GM12872 (cell line): Measurements from ENCODE around the gene MAP2K1.

ENCODE experiments used
- TF ChIP-seq, protein P1 (sequence below): IDR thresholded peaks from 3 replicates; pipeline ENCODE4 v1.5.1; 2011; ENCODE audit warnings: low read depth, mild to moderate bottlenecking, low read length, moderate library complexity; ENCODE audit not compliant: insufficient read depth

MAP2K1 gene

DNA sequence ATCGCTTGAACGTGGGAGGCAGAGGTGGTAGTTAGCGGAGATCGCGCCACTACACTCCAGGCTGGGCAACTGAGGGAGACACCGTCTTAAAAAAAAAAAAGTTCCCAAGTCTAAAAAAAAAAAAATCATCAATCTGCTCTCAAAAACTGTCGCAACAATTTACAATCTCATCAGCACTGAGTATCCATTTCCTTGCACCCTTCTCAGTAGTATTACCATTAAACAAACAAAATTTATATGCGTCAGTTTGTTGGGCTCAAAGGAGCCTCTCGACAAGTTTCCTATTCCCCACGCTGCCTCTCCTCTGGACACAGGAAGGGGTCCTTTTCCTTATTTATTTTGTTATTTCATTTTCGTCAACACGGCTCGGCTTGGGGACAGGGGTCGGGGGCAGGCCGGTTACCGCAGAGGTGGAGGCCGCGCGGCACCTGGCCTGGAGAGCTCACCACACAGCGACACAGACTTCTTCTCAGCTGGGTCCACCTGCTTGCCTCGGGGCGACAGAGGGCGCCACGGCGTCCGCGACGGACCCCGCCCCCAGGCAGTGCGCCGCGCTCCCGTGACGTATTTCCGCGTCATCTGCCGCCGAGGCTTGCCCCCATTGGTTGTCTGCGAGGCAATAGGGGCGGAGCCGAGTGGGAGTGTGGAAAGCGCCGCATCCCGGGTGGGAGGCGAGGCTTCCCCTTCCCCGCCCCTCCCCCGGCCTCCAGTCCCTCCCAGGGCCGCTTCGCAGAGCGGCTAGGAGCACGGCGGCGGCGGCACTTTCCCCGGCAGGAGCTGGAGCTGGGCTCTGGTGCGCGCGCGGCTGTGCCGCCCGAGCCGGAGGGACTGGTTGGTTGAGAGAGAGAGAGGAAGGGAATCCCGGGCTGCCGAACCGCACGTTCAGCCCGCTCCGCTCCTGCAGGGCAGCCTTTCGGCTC lies at the start of gene MAP2K1:
MAP2K1 (plus strand) TSS at position 709 of the 920 bp plus-strand sequence. CDS start 436 bp downstream, outside the sequence.
- TF ChIP-seq, protein P1, sequence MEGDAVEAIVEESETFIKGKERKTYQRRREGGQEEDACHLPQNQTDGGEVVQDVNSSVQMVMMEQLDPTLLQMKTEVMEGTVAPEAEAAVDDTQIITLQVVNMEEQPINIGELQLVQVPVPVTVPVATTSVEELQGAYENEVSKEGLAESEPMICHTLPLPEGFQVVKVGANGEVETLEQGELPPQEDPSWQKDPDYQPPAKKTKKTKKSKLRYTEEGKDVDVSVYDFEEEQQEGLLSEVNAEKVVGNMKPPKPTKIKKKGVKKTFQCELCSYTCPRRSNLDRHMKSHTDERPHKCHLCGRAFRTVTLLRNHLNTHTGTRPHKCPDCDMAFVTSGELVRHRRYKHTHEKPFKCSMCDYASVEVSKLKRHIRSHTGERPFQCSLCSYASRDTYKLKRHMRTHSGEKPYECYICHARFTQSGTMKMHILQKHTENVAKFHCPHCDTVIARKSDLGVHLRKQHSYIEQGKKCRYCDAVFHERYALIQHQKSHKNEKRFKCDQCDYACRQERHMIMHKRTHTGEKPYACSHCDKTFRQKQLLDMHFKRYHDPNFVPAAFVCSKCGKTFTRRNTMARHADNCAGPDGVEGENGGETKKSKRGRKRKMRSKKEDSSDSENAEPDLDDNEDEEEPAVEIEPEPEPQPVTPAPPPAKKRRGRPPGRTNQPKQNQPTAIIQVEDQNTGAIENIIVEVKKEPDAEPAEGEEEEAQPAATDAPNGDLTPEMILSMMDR = peak; percentile 73

DNA sequence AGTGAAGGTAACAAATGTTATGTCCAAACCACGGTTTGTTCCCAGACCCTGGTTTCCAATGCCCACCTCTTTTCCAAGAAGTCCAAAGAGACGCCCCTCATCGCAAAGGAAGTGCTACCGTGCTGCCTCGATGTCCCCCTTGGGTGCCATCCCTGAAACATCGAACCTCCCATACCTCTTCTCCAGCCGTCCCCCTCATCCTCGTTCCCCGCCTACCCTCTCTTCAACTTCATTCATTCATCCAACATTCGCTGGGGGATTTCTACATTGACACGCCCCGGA lies 30.7 kb upstream of the MAP2K1 start:
- TF ChIP-seq, protein P1 = no peak

DNA sequence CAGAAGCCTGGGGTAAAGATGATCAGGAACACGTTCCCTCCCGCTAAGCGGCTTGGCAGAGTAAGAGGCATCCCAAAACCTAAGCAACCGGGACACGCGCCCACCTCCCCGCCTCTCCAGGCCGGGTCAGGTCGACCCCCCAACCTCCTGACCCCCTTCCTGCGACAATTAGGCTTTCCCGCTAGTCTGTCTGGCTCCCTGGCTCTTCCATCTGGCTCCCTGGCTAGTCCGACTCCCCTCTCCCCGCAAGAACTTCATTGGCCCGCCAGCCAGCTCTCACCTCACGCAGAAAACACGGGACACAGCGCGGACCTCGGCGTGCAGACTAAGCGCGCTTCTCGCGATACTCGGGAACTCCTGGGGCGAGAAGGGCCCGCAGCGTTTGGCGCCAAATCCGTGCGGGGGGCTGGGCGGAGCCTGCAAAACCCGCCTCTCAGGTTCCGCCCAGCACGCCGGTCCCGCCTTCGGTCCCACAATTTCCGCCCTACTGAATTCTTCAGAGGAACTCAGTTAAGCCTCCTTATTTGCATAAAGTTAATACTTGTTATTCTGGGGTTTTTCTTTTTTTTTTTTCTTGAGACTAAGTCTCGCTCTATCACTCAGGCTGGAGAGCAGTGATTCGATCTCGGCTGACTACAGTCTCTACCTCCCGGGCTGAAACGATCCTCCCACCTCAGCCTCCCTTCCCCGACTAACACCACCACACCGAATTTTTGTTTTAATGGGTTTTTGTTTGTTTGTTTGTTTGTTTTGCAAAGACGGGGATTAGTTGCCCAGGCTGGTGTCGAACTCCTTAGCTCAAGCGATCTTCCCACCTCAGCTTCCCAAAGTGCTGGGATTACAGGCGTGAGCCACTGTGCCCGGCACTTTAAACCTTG lies 30.1 kb upstream of the MAP2K1 start, which contains the start of gene TIPIN:
TIPIN (minus strand) TSS at position 327 of the 878 bp plus-strand sequence. CDS start 3,738 bp downstream, outside the sequence.
- TF ChIP-seq, protein P1 = no peak

DNA sequence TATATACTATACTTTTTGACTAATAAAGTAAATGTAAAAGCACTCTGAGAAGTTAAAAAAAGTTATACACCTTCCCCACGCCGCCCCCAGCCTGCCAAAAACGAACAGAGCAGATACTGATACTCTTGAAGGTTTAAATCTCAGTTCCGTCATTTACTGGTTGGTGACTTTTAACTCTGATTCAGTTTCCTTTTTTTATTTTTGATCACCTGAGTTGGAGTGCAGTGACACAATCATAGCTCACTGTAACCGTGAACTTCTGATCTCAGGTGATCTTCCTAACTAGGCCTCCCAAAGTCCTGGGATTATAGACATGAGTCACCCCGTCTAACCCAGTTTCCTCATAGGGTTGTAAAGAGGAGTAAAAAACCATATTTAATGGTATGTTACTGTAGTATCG lies 27.0 kb upstream of the MAP2K1 start:
- TF ChIP-seq, protein P1 = no peak

DNA sequence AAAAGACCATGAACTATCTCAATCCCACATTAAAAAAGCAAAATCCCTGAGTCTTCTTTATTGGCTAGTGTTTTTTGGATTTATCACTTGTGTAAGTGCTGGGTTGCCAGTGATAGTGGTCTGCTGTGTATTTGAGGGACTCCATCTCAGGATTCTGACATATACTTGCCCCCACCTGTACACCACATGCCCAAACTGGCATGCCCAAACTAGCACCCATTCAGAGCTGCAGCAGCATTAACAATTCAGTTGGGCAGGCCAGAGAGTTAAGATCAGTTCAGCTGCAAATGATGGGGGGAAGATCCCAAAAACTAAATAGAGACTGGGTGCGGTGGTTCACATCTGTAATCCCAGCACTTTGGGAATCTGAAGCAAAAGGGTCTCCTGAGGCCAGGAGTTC lies 23.9 kb upstream of the MAP2K1 start:
- TF ChIP-seq, protein P1 = no peak

DNA sequence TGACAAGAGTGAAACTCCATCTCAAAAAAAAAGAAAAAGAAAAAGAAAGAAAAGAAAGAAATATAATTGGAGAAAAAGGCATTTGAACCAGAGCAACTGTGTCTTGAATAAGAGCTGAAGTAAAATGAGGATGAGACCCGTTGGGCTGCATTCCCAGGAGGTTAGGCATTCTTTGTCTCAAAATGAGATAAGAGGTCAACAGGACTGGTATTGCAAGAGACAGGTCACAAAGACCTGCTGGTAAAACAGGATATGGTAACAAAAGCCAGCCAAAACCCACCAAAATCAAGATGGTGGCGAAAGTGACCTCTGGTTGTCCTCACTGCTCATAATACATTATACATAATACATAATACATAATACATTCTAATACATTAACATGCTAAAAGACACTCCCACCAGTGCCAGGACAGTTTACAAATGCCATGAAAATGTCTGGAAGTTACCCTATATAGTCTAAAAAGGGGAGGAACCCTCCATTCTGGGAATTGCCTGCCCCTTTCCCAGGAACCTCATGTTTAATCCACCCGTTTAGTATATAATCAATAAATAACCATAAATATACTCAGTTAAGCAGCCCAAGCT lies 21.7 kb upstream of the MAP2K1 start:
- TF ChIP-seq, protein P1 = no peak
